Endothelial cell of umbilical vein (primary cell): ENCODE data around the gene MAN1A2. TPM values are rescaled to one million over a fixed set of nuclear protein-coding genes. Genes with fewer than 3 reads are reported as not detected.

ENCODE experiments used
- BruUV-seq: library from RNA; stranded (reverse); fragments of 400-500 nt; replicated peaks from 2 replicates; lab custom pipeline; 2021; lab: Mats Ljungman, UMichigan
- CTCF ChIA-PET: fragments of 300-600, 350-600 bp; sonication (Branson Sonifier 250); formaldehyde crosslinking; loops from one replicate; lab custom pipeline; 2021; ENCODE audit warnings: antibody characterized with exemption, inconsistent platforms; lab: Charles Lee
- POLR2A ChIA-PET: fragments of 300-600, 350-600 bp; sonication (Branson Sonifier 250); formaldehyde crosslinking; loops from one replicate; lab custom pipeline; 2021; ENCODE audit warnings: antibody characterized with exemption, inconsistent platforms; lab: Charles Lee
- DNase-seq: peaks from one replicate; pipeline ENCODE4 v3.0.0-alpha.2; 2011; ENCODE audit warnings: low read depth, low spot score
- FAIRE-seq: peaks from 2 replicates; lab custom pipeline; 2011; peaks lifted over from hg19 to GRCh38; lab: Jason Lieb, UNC
- H2AFZ ChIP-seq: 2 replicates; pipeline ENCODE4 v1.6.0; 2012; ENCODE audit warnings: low read depth, low read length, control low read depth, inconsistent platforms
- H3K27ac ChIP-seq: 2 replicates; pipeline ENCODE4 v1.5.1; 2011; ENCODE audit warnings: low read depth, mild to moderate bottlenecking, control low read depth, low read length, moderate library complexity; ENCODE audit not compliant: insufficient read depth
- H3K27me3 ChIP-seq, 2 experiments: 2 replicates each; pipeline versions ENCODE4 v1.6.0 to v1.6.1; 2011; ENCODE audit warnings: low read length in 2 of 2, mixed read lengths in 1 of 2; ENCODE audit not compliant: control insufficient read depth in 2 of 2, insufficient read depth in 2 of 2
- H3K36me3 ChIP-seq, 2 experiments: 2 replicates in 1 of 2; 3 replicates in 1 of 2; pipeline ENCODE4 v1.5.1; 2011; ENCODE audit warnings: low read length in 2 of 2, mild to moderate bottlenecking in 1 of 2, moderate library complexity in 1 of 2; ENCODE audit not compliant: control insufficient read depth in 2 of 2, insufficient read depth in 2 of 2; ENCODE audit errors: extremely low read depth in 1 of 2
- H3K4me1 ChIP-seq: 3 replicates; pipeline ENCODE4 v1.5.1; 2011; ENCODE audit warnings: mild to moderate bottlenecking, low read length; ENCODE audit not compliant: control insufficient read depth, insufficient read depth; ENCODE audit errors: extremely low read depth
- H3K4me2 ChIP-seq: 2 replicates; pipeline ENCODE4 v1.6.1; 2011; ENCODE audit warnings: low read length, control low read depth, mixed read lengths; ENCODE audit not compliant: insufficient read depth
- H3K4me3 ChIP-seq, 3 experiments: fragments of 200-600 bp in 1 of 3; sonication (generic), shearing (Covaris generic) in 1 of 3; replicated peaks in 1 of 3; 2 replicates each; pipeline ENCODE4 v1.5.1; 2011 to 2016; ENCODE audit warnings: control low read depth in 3 of 3, low read length in 3 of 3, mild to moderate bottlenecking in 2 of 3, inconsistent platforms in 1 of 3, low read depth in 1 of 3, moderate library complexity in 1 of 3; ENCODE audit not compliant: insufficient read depth in 1 of 3
- H3K79me2 ChIP-seq: 2 replicates; pipeline ENCODE4 v1.6.0; 2012; ENCODE audit warnings: low read length, inconsistent platforms; ENCODE audit not compliant: control insufficient read depth, insufficient read depth
- H3K9ac ChIP-seq: replicated peaks from 2 replicates; pipeline ENCODE3; 2011; ENCODE audit warnings: low read length, control low read depth; ENCODE audit not compliant: insufficient read depth; ENCODE audit errors: extremely low read depth
- H3K9me1 ChIP-seq: replicated peaks from 3 replicates; pipeline ENCODE4 v1.6.0; 2011; ENCODE audit warnings: mild to moderate bottlenecking, low read length; ENCODE audit not compliant: control insufficient read depth, insufficient read depth; ENCODE audit errors: extremely low read depth
- H3K9me3 ChIP-seq: replicated peaks from 2 replicates; pipeline ENCODE4 v1.5.1; 2012; ENCODE audit warnings: low read length, inconsistent platforms; ENCODE audit not compliant: control insufficient read depth, insufficient read depth
- H4K20me1 ChIP-seq: replicated peaks from 2 replicates; pipeline ENCODE3; 2011; ENCODE audit warnings: mild to moderate bottlenecking, low read length; ENCODE audit not compliant: control insufficient read depth, insufficient read depth; ENCODE audit errors: extremely low read depth
- EZH2 ChIP-seq: IDR thresholded peaks from 2 replicates; pipeline ENCODE4 v1.6.1; 2012; ENCODE audit warnings: borderline replicate concordance, low read depth, mild to moderate bottlenecking, moderate library complexity, low read length, inconsistent platforms; ENCODE audit not compliant: severe bottlenecking
- FOS ChIP-seq: IDR thresholded peaks from 2 replicates; pipeline ENCODE4 v1.6.1; 2011; ENCODE audit warnings: mild to moderate bottlenecking, low read length, moderate library complexity, borderline replicate concordance; ENCODE audit not compliant: insufficient read depth
- GATA2 ChIP-seq: IDR thresholded peaks from 2 replicates; pipeline ENCODE4 v1.7.0; 2011; ENCODE audit warnings: low read depth, mild to moderate bottlenecking, moderate library complexity, mixed read lengths, low read length; ENCODE audit not compliant: insufficient read length, insufficient read depth
- JUN ChIP-seq: IDR thresholded peaks from 2 replicates; pipeline ENCODE4 v1.6.1; 2011; ENCODE audit warnings: borderline replicate concordance, low read depth; ENCODE audit not compliant: insufficient read length, insufficient read depth
- MYC ChIP-seq: IDR thresholded peaks from one replicate; pipeline ENCODE4 v1.6.1; 2011; ENCODE audit warnings: mild to moderate bottlenecking, low read depth, low read length
- POLR2A ChIP-seq: IDR thresholded peaks from 2 replicates; pipeline ENCODE4 v1.6.1; 2012; ENCODE audit warnings: low read depth, mild to moderate bottlenecking, control low read depth, low read length
- POLR2AphosphoS5 ChIP-seq: IDR thresholded peaks from 2 replicates; pipeline ENCODE4 v1.6.1; 2012; ENCODE audit warnings: low read depth, mild to moderate bottlenecking, control low read depth, low read length, moderate library complexity; ENCODE audit not compliant: insufficient read depth
- dilution Hi-C: fragments of 300-500 bp; cut with MboI; formaldehyde crosslinking; loops from one replicate; pipeline ENCODE4 v1.15.0; 2019; ENCODE audit warnings: low sequenced_read_pairs; ENCODE audit not compliant: extremely low pct_ligation_motif_present
- intact Hi-C: fragments of 100-400 bp; cut with micrococcal nuclease; formaldehyde crosslinking; loops from one replicate; pipeline ENCODE4 v1.10.0; 2022
- polyA plus RNA-seq, 4 experiments: library from polyadenylated mRNA; depleted of rRNA in 3 of 4; stranded (reverse) in 3 of 4; unstranded in 1 of 4; fragments of >200 nt; gene quantifications; 2 replicates each; pipeline versions ENCODE4 v1.2.1 to v1.2.3, GENCODE V29; 2011 to 2012; ENCODE audit warnings: missing spikeins in 1 of 4
- total RNA-seq: library from RNA; stranded (reverse); gene quantifications from 2 replicates; pipeline ENCODE4 v1.2.3, GENCODE V29; 2021
- TF ChIP-seq, protein P1 (sequence below): IDR thresholded peaks from 2 replicates; pipeline ENCODE4 v1.6.1; 2011; ENCODE audit not compliant: insufficient read depth, insufficient read length
- TF ChIP-seq, protein P2 (sequence below), 2 donors: IDR thresholded peaks; 1 replicate in 1 of 2; 2 replicates in 1 of 2; pipeline ENCODE4 v1.5.1; 2011; ENCODE audit warnings: low read length in 2 of 2, mild to moderate bottlenecking in 2 of 2, moderate library complexity in 2 of 2, control low read depth in 1 of 2, inconsistent platforms in 1 of 2, low read depth in 1 of 2; ENCODE audit not compliant: insufficient read depth in 1 of 2; ENCODE audit errors: extremely low read depth in 1 of 2

The MAN1A2 gene
- total and polyA plus RNA-seq, 2 donors (not counting 3 experiments of a cell fraction or from before 2014, with no cell fraction given), result 13.5 to 36.2 TPM

DNA sequence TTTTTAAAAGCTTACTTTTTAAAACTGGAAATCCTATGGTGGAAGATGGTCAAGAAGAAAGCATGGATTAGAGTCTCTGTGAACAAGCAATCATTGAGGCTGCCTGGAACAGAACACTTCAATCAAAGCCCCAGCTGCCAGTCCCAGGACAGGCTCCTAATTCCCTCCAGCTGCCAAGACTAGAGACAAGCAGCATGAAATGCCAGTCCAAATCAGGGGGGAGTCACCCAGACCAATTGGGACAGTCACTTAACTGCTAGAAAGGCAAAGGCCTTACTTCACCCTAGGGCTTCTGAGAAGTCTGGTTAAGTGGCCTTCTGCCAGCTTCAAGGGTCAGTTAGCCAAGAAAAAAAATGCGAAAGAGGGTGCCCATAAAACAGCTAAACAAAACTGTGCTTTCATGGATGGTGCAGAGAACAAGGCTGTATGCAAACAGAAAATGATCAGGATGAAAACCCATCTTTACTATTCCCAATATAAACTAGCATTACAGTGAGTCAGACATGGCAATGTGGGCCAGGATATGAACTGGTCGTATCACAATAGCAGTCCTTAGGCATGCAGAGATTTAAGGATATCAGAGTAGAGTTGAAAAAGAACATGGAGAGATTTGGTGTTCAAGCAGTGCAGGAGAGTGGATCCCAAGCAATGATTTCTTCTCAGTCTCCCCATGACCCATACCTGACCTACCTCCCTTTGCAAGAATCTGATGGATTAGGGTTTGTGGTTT, 31.0 kb upstream of the MAN1A2 start:
- ChIA-PET CTCF (interaction anchor here (1.0 kb wide), 1 partner anchor 15 kb away, joined by 3 read pairs; no protein-coding TSS in a partner anchor), POLR2A (no interaction called here)
- Histone ChIP-seq H3K4me3 (no peak overlapping the region), H3K4me1 (no peaks in the 10 kb centered on the region), H3K27ac (no peak overlapping the region), H3K36me3 (no peaks in the 10 kb centered on the region), H3K27me3 (peaks cover 2% of the 10 kb centered on the region in 2 experiments), H3K79me2 (no peaks in the 10 kb centered on the region), H3K9me1 (no peaks in the 10 kb centered on the region), H3K4me2 (no peak overlapping the region), H4K20me1 (no peaks in the 10 kb centered on the region), H3K9me3 (no peaks in the 10 kb centered on the region), H3K9ac (no peak overlapping the region), H2AFZ (no peak overlapping the region)
- dilution Hi-C loops (no loop called here), intact Hi-C loops (no loop called here)
- DNase-seq (no peak), FAIRE-seq (no peak)
- BruUV-seq, result no TSS peak
- TF ChIP-seq JUN (no peak), POLR2A (no peak), EZH2 (no peak), MYC (no peak), POLR2AphosphoS5 (no peak), FOS (no peak), GATA2 (no peak)
- TF ChIP-seq, protein P1, sequence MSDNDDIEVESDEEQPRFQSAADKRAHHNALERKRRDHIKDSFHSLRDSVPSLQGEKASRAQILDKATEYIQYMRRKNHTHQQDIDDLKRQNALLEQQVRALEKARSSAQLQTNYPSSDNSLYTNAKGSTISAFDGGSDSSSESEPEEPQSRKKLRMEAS, result no peak
- TF ChIP-seq, protein P2, sequence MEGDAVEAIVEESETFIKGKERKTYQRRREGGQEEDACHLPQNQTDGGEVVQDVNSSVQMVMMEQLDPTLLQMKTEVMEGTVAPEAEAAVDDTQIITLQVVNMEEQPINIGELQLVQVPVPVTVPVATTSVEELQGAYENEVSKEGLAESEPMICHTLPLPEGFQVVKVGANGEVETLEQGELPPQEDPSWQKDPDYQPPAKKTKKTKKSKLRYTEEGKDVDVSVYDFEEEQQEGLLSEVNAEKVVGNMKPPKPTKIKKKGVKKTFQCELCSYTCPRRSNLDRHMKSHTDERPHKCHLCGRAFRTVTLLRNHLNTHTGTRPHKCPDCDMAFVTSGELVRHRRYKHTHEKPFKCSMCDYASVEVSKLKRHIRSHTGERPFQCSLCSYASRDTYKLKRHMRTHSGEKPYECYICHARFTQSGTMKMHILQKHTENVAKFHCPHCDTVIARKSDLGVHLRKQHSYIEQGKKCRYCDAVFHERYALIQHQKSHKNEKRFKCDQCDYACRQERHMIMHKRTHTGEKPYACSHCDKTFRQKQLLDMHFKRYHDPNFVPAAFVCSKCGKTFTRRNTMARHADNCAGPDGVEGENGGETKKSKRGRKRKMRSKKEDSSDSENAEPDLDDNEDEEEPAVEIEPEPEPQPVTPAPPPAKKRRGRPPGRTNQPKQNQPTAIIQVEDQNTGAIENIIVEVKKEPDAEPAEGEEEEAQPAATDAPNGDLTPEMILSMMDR (IDR thresholded peaks at IDR 0.05; ENCODE audit: extremely low read depth in 1 of 2, insufficient read depth in 1 of 2, low read depth in 1 of 2, low read length in 2 of 2), result no peak
